Activated CD8-positive, alpha-beta T cell treated with anti-CD3 and anti-CD28 coated beads, Interleukin-2, amount 10 ng/mL, durations not matched to agents 7 days and 5 days (primary cell): Measurements from ENCODE around the gene MFGE8. TPM values are rescaled to one million over a fixed set of nuclear protein-coding genes. Genes with fewer than 3 reads are reported as not detected.

Source experiments
- ATAC-seq: fragments of 150-1000 bp; cut with Tn5 transposase; one replicate; pipeline ENCODE4 v1.10.0; 2021; ENCODE audit warnings: moderate library complexity
- CTCF ChIA-PET: fragments of 350-600 bp; sonication (Branson Sonifier 250); formaldehyde crosslinking; loops from one replicate; lab custom pipeline; 2021; ENCODE audit warnings: antibody characterized with exemption; lab: Charles Lee
- POLR2A ChIA-PET: fragments of 350-600 bp; sonication (Branson Sonifier 250); formaldehyde crosslinking; loops from one replicate; lab custom pipeline; 2021; ENCODE audit warnings: antibody characterized with exemption; lab: Charles Lee
- DNase-seq: peaks from one replicate; pipeline ENCODE4 v3.0.0-alpha.2; 2020
- H3K27ac Mint-ChIP-seq: one replicate; pipeline ENCODE4 v1.8.0; 2021; ENCODE audit warnings: mild to moderate bottlenecking, mixed read lengths
- H3K27me3 Mint-ChIP-seq: one replicate; pipeline ENCODE4 v1.8.0; 2021; ENCODE audit warnings: low read depth, mixed read lengths
- H3K36me3 Mint-ChIP-seq: one replicate; pipeline ENCODE4 v1.8.0; 2021; ENCODE audit warnings: low read depth, mixed read lengths
- H3K4me1 Mint-ChIP-seq: one replicate; pipeline ENCODE4 v1.8.0; 2021; ENCODE audit warnings: low read depth, mixed read lengths
- H3K4me3 Mint-ChIP-seq: one replicate; pipeline ENCODE4 v1.8.0; 2021; ENCODE audit warnings: mild to moderate bottlenecking, mixed read lengths
- H3K9me3 Mint-ChIP-seq: one replicate; pipeline ENCODE4 v1.8.0; 2022; ENCODE audit warnings: mixed read lengths; ENCODE audit not compliant: insufficient read depth
- total RNA-seq, 2 experiments: library from RNA; stranded (reverse); gene quantifications; one replicate each; pipeline ENCODE4 v1.2.3, GENCODE V29; 2021

The MFGE8 gene
- total RNA-seq, 2 experiments from 2014 or later = 34.7 to 44.8 TPM

- no peak overlapping the region for H3K4me3 Mint-ChIP-seq
- no peak for DNase-seq
- no peak for ATAC-seq
- no peaks in the 10 kb centered on the region for H3K9me3 Mint-ChIP-seq
- H3K4me1 Mint-ChIP-seq = peaks cover 36% of the 10 kb centered on the region
- H3K36me3 Mint-ChIP-seq = peaks cover 6% of the 10 kb centered on the region
- no peak overlapping the region for H3K27ac Mint-ChIP-seq
- CTCF ChIA-PET = interaction anchor here (0.7 to 3.1 kb wide), 6 partner anchors 8 to 273 kb away, joined by 3 to 34 read pairs (median 4); partner anchors contain the start of gene ISG20
- no peaks in the 10 kb centered on the region for H3K27me3 Mint-ChIP-seq
- POLR2A ChIA-PET = no interaction called here
Measured at GRCh38 chr15:88897142-88897455, 16.1 kb downstream of the MFGE8 start.

GRCh38 chr15:88896333-88897033 lies 16.7 kb downstream of the MFGE8 start:
- H3K9me3 Mint-ChIP-seq = no peaks in the 10 kb centered on the region
- no peak overlapping the region for H3K4me3 Mint-ChIP-seq
- ChIA-PET POLR2A (interaction anchor here (2.1 kb wide), 1 partner anchor 8 kb away, joined by 18 read pairs; no protein-coding TSS in a partner anchor), CTCF (interaction anchor here (0.7 to 3.1 kb wide), 8 partner anchors 9 to 275 kb away, joined by 3 to 34 read pairs (median 4); partner anchors contain the start of gene ISG20)
- H3K27me3 Mint-ChIP-seq = no peaks in the 10 kb centered on the region
- H3K36me3 Mint-ChIP-seq = peaks cover 4% of the 10 kb centered on the region
- ATAC-seq (no peak), DNase-seq (no peak)
- peak overlapping the region; percentile 31 for H3K27ac Mint-ChIP-seq
- peaks cover 36% of the 10 kb centered on the region for H3K4me1 Mint-ChIP-seq

- peak within 1 kb of the TSS; percentile 84 for H3K4me3 Mint-ChIP-seq
- DNase-seq = peak; percentile 75
- POLR2A ChIA-PET = interaction anchor here (0.7 to 2.1 kb wide), 5 partner anchors 9 to 276 kb away, joined by 3 to 18 read pairs (median 4); no protein-coding TSS in a partner anchor
- H3K27ac Mint-ChIP-seq = peak within 1 kb of the TSS; percentile 77
- H3K4me1 Mint-ChIP-seq = peaks cover 36% of the 10 kb centered on the region
- H3K36me3 Mint-ChIP-seq = peaks cover 7% of the 10 kb centered on the region
- peak; percentile 59 for ATAC-seq
- H3K27me3 Mint-ChIP-seq = no peaks in the 10 kb centered on the region
- CTCF ChIA-PET = interaction anchor here (0.6 to 3.1 kb wide), 12 partner anchors 8 to 280 kb away, joined by 3 to 34 read pairs (median 4); no protein-coding TSS in a partner anchor
- no peaks in the 10 kb centered on the region for H3K9me3 Mint-ChIP-seq
Measured at GRCh38 chr15:88894819-88895767, 18.1 kb downstream of the MFGE8 start, which contains the start of gene HAPLN3. HAPLN3 (minus strand) TSS chr15:88895544; CDS start chr15:88887298, 8,246 bp downstream.

DNA sequence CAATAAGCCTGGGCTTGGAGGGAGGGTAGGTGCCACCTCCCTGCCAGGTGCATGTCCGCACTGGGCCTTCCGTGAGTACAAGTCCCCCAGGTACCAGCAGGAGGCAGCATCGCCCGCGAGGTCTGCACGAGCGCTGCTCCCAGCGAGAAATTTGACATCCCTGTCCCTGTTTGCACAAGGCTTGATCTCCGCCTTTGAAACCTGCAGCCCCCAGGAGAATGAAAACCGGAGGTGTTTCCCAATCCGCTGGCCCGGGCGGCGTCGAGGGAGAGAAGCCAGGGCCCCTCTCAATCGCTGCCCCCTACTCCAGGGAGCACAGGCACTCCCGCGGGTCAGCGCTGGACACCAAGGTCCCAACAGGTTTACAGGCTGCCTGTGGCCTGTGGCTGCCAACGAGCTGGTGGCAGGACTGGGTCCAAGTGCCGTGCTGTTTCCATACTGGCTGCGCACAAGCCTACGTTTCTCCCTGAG lies 18.8 kb downstream of the MFGE8 start:
- H3K4me3 Mint-ChIP-seq = peak overlapping the region; percentile 84
- peak; percentile 90 for DNase-seq
- ChIA-PET CTCF (interaction anchor here (0.6 to 3.1 kb wide), 7 partner anchors 9 to 280 kb away, joined by 3 to 34 read pairs (median 4); no protein-coding TSS in a partner anchor), POLR2A (interaction anchor here (1.9 to 2.1 kb wide), 2 partner anchors 10 to 270 kb away, joined by 6 to 18 read pairs; no protein-coding TSS in a partner anchor)
- peaks cover 36% of the 10 kb centered on the region for H3K4me1 Mint-ChIP-seq
- peak; percentile 70 for ATAC-seq
- no peaks in the 10 kb centered on the region for H3K27me3 Mint-ChIP-seq
- peak overlapping the region; percentile 77 for H3K27ac Mint-ChIP-seq
- H3K9me3 Mint-ChIP-seq = no peaks in the 10 kb centered on the region
- H3K36me3 Mint-ChIP-seq = peaks cover 7% of the 10 kb centered on the region

GRCh38 chr15:88891540-88892254 lies 21.5 kb downstream of the MFGE8 start:
- no peak overlapping the region for H3K4me3 Mint-ChIP-seq
- H3K9me3 Mint-ChIP-seq = no peaks in the 10 kb centered on the region
- H3K36me3 Mint-ChIP-seq = peaks cover 16% of the 10 kb centered on the region
- peaks cover 22% of the 10 kb centered on the region for H3K4me1 Mint-ChIP-seq
- ChIA-PET CTCF (interaction anchor here (0.6 to 2.8 kb wide), 8 partner anchors 11 to 315 kb away, joined by 3 to 9 read pairs (median 4); no protein-coding TSS in a partner anchor), POLR2A (no interaction called here)
- no peak for ATAC-seq
- no peak overlapping the region for H3K27ac Mint-ChIP-seq
- H3K27me3 Mint-ChIP-seq = no peaks in the 10 kb centered on the region
- DNase-seq = no peak

GRCh38 chr15:88890495-88890894 lies 22.7 kb downstream of the MFGE8 start:
- Mint-ChIP-seq H3K4me3 (no peak overlapping the region), H3K27ac (no peak overlapping the region)
- POLR2A ChIA-PET = interaction anchor here (0.5 to 0.7 kb wide), 2 partner anchors 407 to 802 kb away, joined by 3 to 4 read pairs; no protein-coding TSS in a partner anchor

DNA sequence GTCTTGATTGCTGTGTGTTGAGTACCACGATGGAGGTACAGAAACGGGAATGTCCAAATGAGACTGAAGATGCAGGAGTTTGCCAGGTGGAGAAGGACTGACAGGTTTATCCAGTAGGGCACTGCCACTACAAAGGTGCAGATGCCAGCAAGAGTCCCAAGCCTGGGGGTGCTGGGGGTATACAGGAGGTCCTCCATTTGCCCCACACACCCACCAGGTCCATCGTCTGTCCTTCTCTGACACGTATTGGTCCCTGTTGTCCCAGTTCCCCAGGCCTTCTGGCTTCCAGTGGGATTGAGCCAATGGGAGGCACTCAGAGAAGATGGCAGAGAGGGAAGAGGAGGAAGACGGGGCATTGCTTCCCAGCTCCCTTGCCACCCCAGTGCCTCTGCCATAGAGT lies 24.5 kb downstream of the MFGE8 start:
- no peaks in the 10 kb centered on the region for H3K27me3 Mint-ChIP-seq
- POLR2A ChIA-PET = no interaction called here
- DNase-seq (no peak), ATAC-seq (no peak)
- H3K27ac Mint-ChIP-seq = no peak overlapping the region
- peaks cover 24% of the 10 kb centered on the region for H3K36me3 Mint-ChIP-seq
- H3K4me3 Mint-ChIP-seq = no peak overlapping the region
- H3K4me1 Mint-ChIP-seq = peaks cover 5% of the 10 kb centered on the region
- CTCF ChIA-PET = interaction anchor here (1.2 kb wide), 1 partner anchor 418 kb away, joined by 4 read pairs; no protein-coding TSS in a partner anchor
- H3K9me3 Mint-ChIP-seq = no peaks in the 10 kb centered on the region

More at GRCh38 chr15:88890495-88890894, 22.7 kb downstream of the MFGE8 start:
- DNase-seq (no peak), ATAC-seq (no peak)
- H3K27me3 Mint-ChIP-seq = no peaks in the 10 kb centered on the region
- CTCF ChIA-PET = interaction anchor here (2.5 to 2.8 kb wide), 2 partner anchors 12 to 14 kb away, joined by 7 to 9 read pairs; no protein-coding TSS in a partner anchor
- peaks cover 14% of the 10 kb centered on the region for H3K4me1 Mint-ChIP-seq
- no peaks in the 10 kb centered on the region for H3K9me3 Mint-ChIP-seq
- H3K36me3 Mint-ChIP-seq = peaks cover 16% of the 10 kb centered on the region

DNA sequence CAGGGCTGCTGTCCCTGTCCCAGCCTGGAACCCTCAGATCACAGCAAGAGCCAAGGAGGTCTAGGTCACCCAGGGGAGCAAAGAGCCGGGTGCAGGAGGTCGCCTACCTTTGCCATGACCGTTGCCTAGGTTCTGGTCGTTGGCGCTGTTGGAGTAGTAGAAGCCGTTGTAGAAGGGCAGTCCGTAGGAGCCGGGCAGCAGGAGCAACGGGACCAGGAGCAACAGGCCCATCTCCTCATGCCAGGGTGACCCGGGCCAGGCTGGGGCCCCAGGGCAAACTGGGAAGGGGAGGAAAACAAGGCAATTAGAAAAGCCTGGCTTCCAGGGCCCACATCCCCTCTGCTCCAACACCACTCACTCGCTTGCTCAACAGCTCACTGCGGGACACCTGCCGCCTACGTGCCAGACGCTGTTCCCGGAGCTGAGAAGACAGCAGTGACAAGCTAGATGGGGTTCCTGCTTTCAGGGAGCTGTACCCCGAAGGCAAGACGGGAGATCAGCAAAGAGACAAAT lies 26.1 kb downstream of the MFGE8 start:
- DNase-seq (no peak), ATAC-seq (no peak)
- no peaks in the 10 kb centered on the region for H3K27me3 Mint-ChIP-seq
- H3K9me3 Mint-ChIP-seq = no peaks in the 10 kb centered on the region
- no peak overlapping the region for H3K4me3 Mint-ChIP-seq
- H3K27ac Mint-ChIP-seq = no peak overlapping the region
- ChIA-PET POLR2A (interaction anchor here (0.6 kb wide), 1 partner anchor 263 kb away, joined by 4 read pairs; no protein-coding TSS in a partner anchor), CTCF (interaction anchor here (0.6 to 1.3 kb wide), 2 partner anchors 17 to 165 kb away, joined by 3 to 4 read pairs; no protein-coding TSS in a partner anchor)
- peaks cover 28% of the 10 kb centered on the region for H3K36me3 Mint-ChIP-seq
- H3K4me1 Mint-ChIP-seq = no peaks in the 10 kb centered on the region

DNA sequence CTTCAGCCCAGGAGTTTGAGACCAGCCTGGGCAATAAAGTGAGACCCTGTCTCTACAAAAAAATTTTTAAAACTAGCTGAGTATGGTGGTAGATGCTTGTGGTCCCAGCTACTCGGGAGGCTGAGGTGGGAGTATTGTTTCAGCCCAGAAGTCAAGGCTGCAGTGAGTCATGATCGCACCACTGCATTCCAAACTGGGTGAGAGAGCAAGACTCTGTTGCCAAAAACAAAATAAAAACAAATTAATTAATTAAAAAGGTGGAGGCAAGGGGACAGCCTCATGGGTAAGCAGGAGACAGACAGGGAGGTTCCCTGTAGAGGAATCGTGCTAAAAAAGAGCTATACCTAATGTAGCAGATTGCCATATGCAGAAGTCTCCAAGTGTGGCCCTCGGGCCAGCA lies 30.4 kb downstream of the MFGE8 start:
- no peak overlapping the region for H3K4me3 Mint-ChIP-seq
- ATAC-seq (no peak), DNase-seq (no peak)
- H3K9me3 Mint-ChIP-seq = no peaks in the 10 kb centered on the region
- peaks cover 35% of the 10 kb centered on the region for H3K36me3 Mint-ChIP-seq
- CTCF ChIA-PET = interaction anchor here (0.6 to 1.4 kb wide), 3 partner anchors 12 to 14 kb away, joined by 3 read pairs; partner anchors contain the start of gene HAPLN3
- POLR2A ChIA-PET = no interaction called here
- H3K27me3 Mint-ChIP-seq = no peaks in the 10 kb centered on the region
- H3K27ac Mint-ChIP-seq = no peak overlapping the region
- no peaks in the 10 kb centered on the region for H3K4me1 Mint-ChIP-seq

DNA sequence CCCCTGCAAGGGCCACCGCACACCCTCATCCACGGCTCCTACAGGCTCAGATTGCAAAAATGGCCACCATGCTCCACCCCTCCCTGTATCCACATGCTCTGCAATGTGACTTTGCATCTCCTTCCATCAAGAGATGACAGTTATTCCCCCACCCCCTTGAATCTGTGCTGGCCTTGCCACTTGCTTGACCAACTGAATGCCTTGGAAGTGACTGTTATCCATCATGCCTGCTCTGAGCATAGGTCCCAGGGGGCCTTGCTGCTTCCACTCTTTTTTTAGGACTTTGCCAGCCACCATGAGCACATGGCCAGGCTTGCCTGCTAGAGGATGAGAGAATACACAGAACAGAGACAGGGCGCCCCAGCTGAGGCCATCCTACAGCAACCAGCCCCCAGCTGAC lies 31.4 kb downstream of the MFGE8 start:
- no peak for ATAC-seq
- ChIA-PET CTCF (interaction anchor here (0.9 to 2.1 kb wide), 2 partner anchors 11 to 24 kb away, joined by 3 to 4 read pairs; no protein-coding TSS in a partner anchor), POLR2A (no interaction called here)
- Mint-ChIP-seq H3K27ac (no peak overlapping the region), H3K9me3 (no peaks in the 10 kb centered on the region), H3K4me3 (no peak overlapping the region), H3K4me1 (no peaks in the 10 kb centered on the region), H3K27me3 (no peaks in the 10 kb centered on the region), H3K36me3 (peaks cover 29% of the 10 kb centered on the region)
- DNase-seq = no peak
